DMS114 treated with DMSO at 0.1 percent for 48 hours (cell line): ENCODE data around the gene PPP1R11.

Source experiments
- DNase-seq: peaks from one replicate; lab custom pipeline; 2025; ENCODE audit not compliant: unreplicated experiment; lab: John Stamatoyannopoulos, UW

The PPP1R11 gene

GRCh38 chr6:30061092-30061857 is 5.7 kb upstream of the PPP1R11 start, which contains the start of gene POLR1H:
Gene POLR1H, plus strand, starts transcription at chr6:30061265. Its CDS starts 260 bp downstream, at chr6:30061525.
- peak; percentile 96 for DNase-seq

DNA sequence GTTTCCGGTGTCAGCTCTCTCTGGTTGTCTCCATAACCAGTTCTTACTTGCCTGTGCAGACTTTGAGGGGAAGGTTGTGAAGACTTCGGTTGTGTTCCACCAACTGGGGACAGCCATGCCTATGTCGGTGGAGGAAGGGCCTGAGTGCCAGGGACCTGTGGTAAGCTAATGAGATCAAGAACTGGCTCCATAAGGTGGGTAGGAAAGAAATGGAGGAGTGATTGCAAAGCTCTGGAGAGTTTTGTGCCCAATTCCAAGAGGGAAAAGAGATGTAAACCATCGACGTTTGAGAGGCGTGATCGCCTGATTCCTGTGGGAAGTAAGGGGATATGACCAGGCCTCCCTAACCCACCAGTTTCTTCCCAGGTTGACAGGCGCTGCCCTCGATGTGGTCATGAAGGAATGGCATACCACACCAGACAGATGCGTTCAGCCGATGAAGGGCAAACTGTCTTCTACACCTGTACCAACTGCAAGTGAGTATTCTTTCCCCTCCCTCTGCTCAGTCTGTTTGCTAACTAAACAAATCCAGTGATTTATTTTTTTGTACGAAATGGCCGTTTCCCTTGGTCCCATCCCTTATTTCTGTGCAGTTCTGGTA is 5.0 kb upstream of the PPP1R11 start:
- DNase-seq, result peak; percentile 37

- no peak for DNase-seq
Observed at GRCh38 chr6:30062471-30063178, 4.4 kb upstream of the PPP1R11 start.

- DNase-seq, result no peak
Observed at GRCh38 chr6:30063315-30063714, 3.7 kb upstream of the PPP1R11 start.

DNA sequence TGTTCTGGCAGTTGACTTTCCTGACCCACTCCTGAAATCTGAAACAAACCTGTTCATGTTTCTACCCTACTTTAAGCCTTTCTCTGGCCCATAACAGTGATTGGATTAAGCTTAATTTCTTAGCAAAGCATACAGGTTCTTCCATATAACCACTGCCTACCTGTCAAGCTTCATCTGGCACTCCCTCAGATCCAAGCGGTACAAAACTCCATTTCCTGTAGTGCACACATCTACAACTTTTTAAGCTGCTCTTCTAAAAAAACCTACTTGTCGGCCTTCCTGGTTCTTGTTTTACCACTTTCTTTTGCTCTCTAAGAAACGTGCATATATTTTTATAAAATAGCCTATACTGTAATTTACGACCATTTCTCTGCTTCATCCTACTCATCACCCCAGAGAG is 916 bp upstream of the PPP1R11 start:
- no peak for DNase-seq

GRCh38 chr6:30067460-30068139 is 602 bp downstream of the PPP1R11 start:
- no peak for DNase-seq

DNA sequence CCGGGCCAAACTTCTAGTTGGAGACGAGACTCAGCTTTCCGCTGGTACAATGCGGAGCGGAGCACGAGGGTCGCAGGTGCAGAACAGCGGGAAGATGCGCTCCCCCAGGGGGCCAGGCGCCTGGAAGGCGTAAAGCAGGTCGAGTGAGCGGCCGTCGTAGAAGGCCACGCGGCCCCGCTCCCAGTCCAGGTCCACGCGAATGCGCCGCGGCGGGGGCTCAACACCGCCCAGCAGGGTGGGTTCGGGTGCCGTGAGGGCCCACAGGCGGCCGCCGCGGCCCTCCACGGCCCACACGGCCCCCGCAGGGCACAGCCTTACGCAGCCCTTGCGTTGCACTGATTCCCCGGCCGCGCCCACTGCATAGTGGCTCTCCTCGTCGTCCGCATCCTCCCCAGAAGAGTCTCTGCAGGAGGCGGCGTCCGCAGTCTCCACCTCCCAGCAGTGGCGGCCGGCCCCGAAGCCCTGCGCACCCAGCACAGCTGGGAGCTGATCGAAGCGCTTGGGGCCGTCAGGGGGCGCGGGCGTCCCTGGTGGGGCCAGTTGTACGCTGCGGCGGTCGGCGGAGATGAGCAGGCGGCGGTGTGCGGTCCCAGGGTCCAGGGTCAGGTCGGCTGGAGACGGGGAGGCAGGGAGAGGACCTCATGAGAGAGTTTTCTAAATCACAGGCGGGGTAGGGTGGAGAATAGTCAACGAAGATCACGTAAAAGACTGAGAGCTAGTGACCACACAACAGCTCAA is 4.3 kb downstream of the PPP1R11 start:
- no peak for DNase-seq

DNA sequence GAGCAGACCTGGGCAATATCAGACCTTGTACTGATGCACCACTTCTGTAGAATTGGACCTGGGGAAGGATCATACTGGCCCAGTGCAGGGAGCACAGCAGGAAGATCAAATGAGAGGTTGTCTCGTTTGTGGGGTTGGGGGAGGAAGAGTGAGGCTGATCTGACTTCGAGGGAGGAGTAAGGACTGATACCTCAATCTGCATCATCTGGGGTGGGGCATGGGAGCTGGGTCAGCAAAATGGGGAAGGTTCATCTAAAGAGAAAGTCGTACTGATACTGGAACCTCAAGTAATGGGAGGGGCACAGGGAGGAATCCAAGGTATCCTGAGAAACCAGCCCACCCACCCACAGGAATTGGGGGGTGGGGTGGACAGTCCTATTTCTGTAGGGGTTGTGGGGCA is 4.9 kb downstream of the PPP1R11 start:
- no peak for DNase-seq

- DNase-seq, result no peak
Observed at GRCh38 chr6:30073489-30074235, 6.7 kb downstream of the PPP1R11 start.

- no peak for DNase-seq
Observed at GRCh38 chr6:30074331-30075093, 7.5 kb downstream of the PPP1R11 start.

DNA sequence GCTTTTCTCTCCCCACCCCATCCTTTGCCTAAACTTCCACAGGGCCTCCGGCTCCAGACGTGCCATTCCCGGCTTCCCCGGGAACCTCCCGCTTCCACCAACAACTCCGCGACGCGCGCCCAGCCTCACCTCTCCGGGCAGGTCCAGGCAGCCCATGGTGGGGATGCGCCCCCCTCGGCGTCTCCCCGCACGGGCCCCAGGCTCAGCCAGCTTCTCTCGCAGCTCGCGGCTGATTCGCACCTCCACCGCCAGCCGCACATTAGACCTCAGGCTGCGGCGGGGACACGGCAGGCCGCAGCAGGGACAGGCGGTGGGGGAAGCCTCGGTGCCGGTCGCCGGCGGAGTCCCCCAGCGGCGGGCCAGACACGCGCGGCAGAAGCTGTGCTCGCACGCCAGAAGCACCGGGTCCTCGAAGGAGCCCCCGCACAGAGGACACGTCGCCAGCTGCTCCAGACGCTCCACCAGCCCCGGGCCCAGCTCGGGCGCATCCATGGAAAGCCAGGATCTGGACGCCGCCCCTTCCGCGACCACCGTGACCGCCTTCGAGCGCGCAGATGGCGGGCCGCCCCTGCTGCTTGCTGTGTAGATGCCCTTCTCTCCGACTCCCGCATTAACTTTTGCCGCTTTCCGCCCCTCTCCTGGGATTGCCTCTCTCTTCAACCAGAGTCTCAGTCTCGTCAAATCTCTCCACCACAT is 8.2 kb downstream of the PPP1R11 start, which contains the start of gene RNF39:
Gene RNF39 (minus strand): TSS at position 676 of the 696 bp plus-strand sequence. CDS start 184 bp downstream, at position 492.
- no peak for DNase-seq

- no peak for DNase-seq
Observed at GRCh38 chr6:30075790-30076732, 9.1 kb downstream of the PPP1R11 start.

GRCh38 chr6:30077218-30077617 is 10.2 kb downstream of the PPP1R11 start:
- no peak for DNase-seq

DNA sequence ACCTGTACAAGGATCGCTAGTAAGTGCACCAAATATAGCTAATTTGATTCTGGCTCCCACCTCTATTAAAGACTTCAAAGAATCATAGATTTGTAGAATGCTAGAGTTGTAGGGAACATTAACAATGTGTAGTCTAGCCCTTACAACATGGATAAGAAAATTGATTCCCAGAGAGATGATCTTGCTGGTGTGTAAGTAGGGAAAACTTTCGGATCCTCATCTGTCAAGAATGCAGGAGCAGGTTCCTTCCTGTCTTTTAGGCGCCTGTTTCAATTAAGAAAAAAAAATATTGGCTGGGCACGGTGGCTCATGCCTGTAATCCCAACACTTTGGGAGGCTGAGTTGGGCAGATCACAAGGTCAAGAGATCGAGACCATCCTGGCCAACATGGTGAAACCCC is 20.9 kb downstream of the PPP1R11 start:
- no peak for DNase-seq

GRCh38 chr6:30091577-30092381 is 24.8 kb downstream of the PPP1R11 start:
- DNase-seq, result no peak

- no peak for DNase-seq
Observed at GRCh38 chr6:30092852-30093543, 26.0 kb downstream of the PPP1R11 start.
